ENCODE data around the gene ANLN.

ANLN gene

GRCh38 chr7:36420307-36420706, 30.6 kb downstream of the ANLN start:
- peaks cover 7% of the 10 kb centered on the region; the same call in 1 of the 2 replicates for H3F3A ChIP-seq (ENCODE audit: insufficient read depth)
- H3K27ac ChIP-seq (ENCODE audit: low read depth, low read length), result no peak overlapping the region
- H2AFZ ChIP-seq (ENCODE audit: low read depth, low read length, severe bottlenecking), result no peak overlapping the region
- no peaks in the 10 kb centered on the region for H3K9me2 ChIP-seq (replicated peaks; ENCODE audit: insufficient read depth, low read length)
- no peak overlapping the region for H3K4me3 ChIP-seq (ENCODE audit: insufficient read depth, low read length, poor library complexity, severe bottlenecking)
- no peaks in the 10 kb centered on the region for H4K20me1 ChIP-seq (ENCODE audit: low read depth, low read length)
- TF ChIP-seq EZH2phosphoT487 (conservative IDR thresholded peaks at IDR 0.05; ENCODE audit: low read length), result no peak
- TF ChIP-seq, protein P1, sequence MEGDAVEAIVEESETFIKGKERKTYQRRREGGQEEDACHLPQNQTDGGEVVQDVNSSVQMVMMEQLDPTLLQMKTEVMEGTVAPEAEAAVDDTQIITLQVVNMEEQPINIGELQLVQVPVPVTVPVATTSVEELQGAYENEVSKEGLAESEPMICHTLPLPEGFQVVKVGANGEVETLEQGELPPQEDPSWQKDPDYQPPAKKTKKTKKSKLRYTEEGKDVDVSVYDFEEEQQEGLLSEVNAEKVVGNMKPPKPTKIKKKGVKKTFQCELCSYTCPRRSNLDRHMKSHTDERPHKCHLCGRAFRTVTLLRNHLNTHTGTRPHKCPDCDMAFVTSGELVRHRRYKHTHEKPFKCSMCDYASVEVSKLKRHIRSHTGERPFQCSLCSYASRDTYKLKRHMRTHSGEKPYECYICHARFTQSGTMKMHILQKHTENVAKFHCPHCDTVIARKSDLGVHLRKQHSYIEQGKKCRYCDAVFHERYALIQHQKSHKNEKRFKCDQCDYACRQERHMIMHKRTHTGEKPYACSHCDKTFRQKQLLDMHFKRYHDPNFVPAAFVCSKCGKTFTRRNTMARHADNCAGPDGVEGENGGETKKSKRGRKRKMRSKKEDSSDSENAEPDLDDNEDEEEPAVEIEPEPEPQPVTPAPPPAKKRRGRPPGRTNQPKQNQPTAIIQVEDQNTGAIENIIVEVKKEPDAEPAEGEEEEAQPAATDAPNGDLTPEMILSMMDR (IDR thresholded peaks at IDR 0.05; ENCODE audit: insufficient read depth, low read length, poor library complexity, severe bottlenecking), result no peak
- 0 out of 2 replicates have a peak, but pooled peaks cover 4% of the 10 kb centered on the region for H3K79me2 ChIP-seq (ENCODE audit: insufficient read depth, low read length)
- no peaks in the 10 kb centered on the region for H3K9me3 ChIP-seq (ENCODE audit: insufficient read depth, low read length)
- no peaks in the 10 kb centered on the region for H3K27me3 ChIP-seq (ENCODE audit: low read length)
- H3K36me3 ChIP-seq (ENCODE audit: low read length), result peaks cover 84% of the 10 kb centered on the region
- H3K9ac ChIP-seq (ENCODE audit: low read length), result no peak overlapping the region
- no peak overlapping the region for H3K4me2 ChIP-seq (ENCODE audit: low read depth, low read length, poor library complexity, severe bottlenecking)

DNA sequence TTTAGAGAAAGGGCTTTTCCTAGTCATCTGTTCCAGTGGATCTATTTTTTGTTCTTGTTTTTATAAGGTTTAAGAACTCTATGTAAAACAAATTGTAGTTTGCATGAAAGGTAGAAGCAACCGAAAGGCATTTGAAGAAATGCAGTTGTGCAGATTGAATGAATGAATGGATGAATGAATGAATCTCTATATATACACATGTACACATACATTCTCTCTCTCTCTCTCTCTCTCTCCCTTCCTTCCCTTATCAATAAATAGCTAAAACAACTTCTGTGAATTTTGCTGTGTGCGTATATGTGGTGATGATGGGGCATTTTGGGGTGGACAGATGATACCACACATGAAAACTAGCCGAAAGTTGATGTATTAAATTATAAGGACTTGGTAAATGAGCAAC, 32.4 kb downstream of the ANLN start:
- no peaks in the 10 kb centered on the region for H3K9me3 ChIP-seq (ENCODE audit: insufficient read depth, low read length)
- TF ChIP-seq EZH2phosphoT487 (conservative IDR thresholded peaks at IDR 0.05; ENCODE audit: low read length), result no peak
- TF ChIP-seq, protein P1 (IDR thresholded peaks at IDR 0.05; ENCODE audit: insufficient read depth, low read length, poor library complexity, severe bottlenecking), result no peak
- no peaks in the 10 kb centered on the region for H3K9me2 ChIP-seq (replicated peaks; ENCODE audit: insufficient read depth, low read length)
- H3K27me3 ChIP-seq (ENCODE audit: low read length), result no peaks in the 10 kb centered on the region
- no peak overlapping the region for H3K4me2 ChIP-seq (ENCODE audit: low read depth, low read length, poor library complexity, severe bottlenecking)
- no peak overlapping the region for H3K4me3 ChIP-seq (ENCODE audit: insufficient read depth, low read length, poor library complexity, severe bottlenecking)
- H3F3A ChIP-seq (ENCODE audit: insufficient read depth), result peaks cover 7% of the 10 kb centered on the region; the same call in 1 of the 2 replicates
- H4K20me1 ChIP-seq (ENCODE audit: low read depth, low read length), result no peaks in the 10 kb centered on the region
- H3K27ac ChIP-seq (ENCODE audit: low read depth, low read length), result no peak overlapping the region
- H2AFZ ChIP-seq (ENCODE audit: low read depth, low read length, severe bottlenecking), result no peak overlapping the region
- peaks cover 89% of the 10 kb centered on the region for H3K36me3 ChIP-seq (ENCODE audit: low read length)
- no peak overlapping the region for H3K9ac ChIP-seq (ENCODE audit: low read length)
- no peaks in the 10 kb centered on the region for H3K79me2 ChIP-seq (ENCODE audit: insufficient read depth, low read length)

DNA sequence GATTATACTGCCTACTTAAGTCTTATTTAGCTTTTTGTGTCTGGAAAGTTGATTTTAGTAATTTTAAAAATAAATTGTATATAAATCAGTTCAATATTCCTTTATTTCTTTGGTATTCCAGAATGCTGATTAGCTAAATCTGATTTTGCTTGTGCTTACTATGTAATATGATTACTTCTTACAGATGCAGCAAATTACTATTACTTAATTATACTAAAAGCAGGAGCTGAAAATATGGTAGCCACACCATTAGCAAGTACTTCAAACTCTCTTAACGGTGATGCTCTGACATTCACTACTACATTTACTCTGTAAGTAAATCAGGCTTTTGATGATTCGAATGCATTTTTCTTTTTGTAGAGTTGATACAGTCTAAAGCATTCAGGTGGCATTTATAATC, 34.0 kb downstream of the ANLN start:
- Histone ChIP-seq H3K79me2 (ENCODE audit: insufficient read depth, low read length) (no peaks in the 10 kb centered on the region), H4K20me1 (ENCODE audit: low read depth, low read length) (no peaks in the 10 kb centered on the region), H3K36me3 (ENCODE audit: low read length) (peaks cover 93% of the 10 kb centered on the region), H3K9ac (ENCODE audit: low read length) (no peak overlapping the region), H3K4me3 (ENCODE audit: insufficient read depth, low read length, poor library complexity, severe bottlenecking) (no peak overlapping the region), H3K27ac (ENCODE audit: low read depth, low read length) (no peak overlapping the region), H3K9me2 (replicated peaks; ENCODE audit: insufficient read depth, low read length) (no peaks in the 10 kb centered on the region), H2AFZ (ENCODE audit: low read depth, low read length, severe bottlenecking) (no peak overlapping the region), H3K4me2 (ENCODE audit: low read depth, low read length, poor library complexity, severe bottlenecking) (no peak overlapping the region), H3K27me3 (ENCODE audit: low read length) (no peaks in the 10 kb centered on the region), H3K9me3 (ENCODE audit: insufficient read depth, low read length) (no peaks in the 10 kb centered on the region), H3F3A (ENCODE audit: insufficient read depth) (peaks cover 7% of the 10 kb centered on the region; the same call in 1 of the 2 replicates)
- no peak for TF ChIP-seq EZH2phosphoT487 (conservative IDR thresholded peaks at IDR 0.05; ENCODE audit: low read length)
- TF ChIP-seq, protein P1 (IDR thresholded peaks at IDR 0.05; ENCODE audit: insufficient read depth, low read length, poor library complexity, severe bottlenecking), result no peak

All from SU-DHL-6 (cell line).